NCI-H146 (cell line): ENCODE data around the gene SOCS7.

Source experiments
- DNase-seq: peaks from one replicate; lab custom pipeline; 2025; lab: John Stamatoyannopoulos, UW

The SOCS7 gene

GRCh38 chr17:38440614-38441397, 89.2 kb downstream of the SOCS7 start:
- DNase-seq: no peak

- DNase-seq: no peak
These were observed 89.9 kb downstream of the SOCS7 start for GRCh38 chr17:38441429-38442061.

- DNase-seq: no peak
These were observed 90.9 kb downstream of the SOCS7 start for GRCh38 chr17:38442548-38442947.

- peak; percentile 60 for DNase-seq
These were observed 91.8 kb downstream of the SOCS7 start for GRCh38 chr17:38443356-38444031.

GRCh38 chr17:38444151-38444550, 92.5 kb downstream of the SOCS7 start:
- DNase-seq: peak; percentile 76

- no peak for DNase-seq
These were observed 96.0 kb downstream of the SOCS7 start for GRCh38 chr17:38447502-38448085.

GRCh38 chr17:38448208-38448771, 96.6 kb downstream of the SOCS7 start:
- no peak for DNase-seq

GRCh38 chr17:38449364-38449763, 97.7 kb downstream of the SOCS7 start:
- no peak for DNase-seq

GRCh38 chr17:38450557-38451029, 98.9 kb downstream of the SOCS7 start:
- no peak for DNase-seq

GRCh38 chr17:38451030-38451839, 99.6 kb downstream of the SOCS7 start:
- DNase-seq: no peak

- no peak for DNase-seq
These were observed 100.3 kb downstream of the SOCS7 start for GRCh38 chr17:38451840-38452529.

- no peak for DNase-seq
These were observed 101.1 kb downstream of the SOCS7 start for GRCh38 chr17:38452719-38453118.

- no peak for DNase-seq
These were observed 102.3 kb downstream of the SOCS7 start for GRCh38 chr17:38453951-38454421.

GRCh38 chr17:38454532-38454931, 102.9 kb downstream of the SOCS7 start:
- DNase-seq: no peak
